ENCODE data around the gene SMYD2.

DNA sequence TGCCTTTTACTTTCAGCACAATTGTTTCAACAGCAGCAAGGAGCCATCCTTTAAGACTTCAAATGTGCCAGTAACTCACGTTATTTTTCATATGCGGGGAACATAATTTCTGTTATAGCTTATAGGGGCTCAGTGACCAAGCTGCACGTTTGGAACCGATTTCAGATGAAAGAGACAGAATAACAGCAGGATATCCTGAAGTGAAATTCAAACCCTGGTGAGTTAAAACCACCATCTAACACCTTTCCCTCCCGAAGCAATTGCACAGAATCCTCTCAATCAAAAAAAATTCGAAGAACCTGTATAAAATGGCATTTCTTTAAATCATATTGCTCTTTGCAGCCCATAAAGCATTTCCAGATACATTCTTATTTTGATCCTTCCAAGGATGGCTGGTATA, 6.9 kb downstream of the SMYD2 start:
- no peak for TF ChIP-seq POLR2A (IDR thresholded peaks at IDR 0.05)
- TF ChIP-seq, protein P1, sequence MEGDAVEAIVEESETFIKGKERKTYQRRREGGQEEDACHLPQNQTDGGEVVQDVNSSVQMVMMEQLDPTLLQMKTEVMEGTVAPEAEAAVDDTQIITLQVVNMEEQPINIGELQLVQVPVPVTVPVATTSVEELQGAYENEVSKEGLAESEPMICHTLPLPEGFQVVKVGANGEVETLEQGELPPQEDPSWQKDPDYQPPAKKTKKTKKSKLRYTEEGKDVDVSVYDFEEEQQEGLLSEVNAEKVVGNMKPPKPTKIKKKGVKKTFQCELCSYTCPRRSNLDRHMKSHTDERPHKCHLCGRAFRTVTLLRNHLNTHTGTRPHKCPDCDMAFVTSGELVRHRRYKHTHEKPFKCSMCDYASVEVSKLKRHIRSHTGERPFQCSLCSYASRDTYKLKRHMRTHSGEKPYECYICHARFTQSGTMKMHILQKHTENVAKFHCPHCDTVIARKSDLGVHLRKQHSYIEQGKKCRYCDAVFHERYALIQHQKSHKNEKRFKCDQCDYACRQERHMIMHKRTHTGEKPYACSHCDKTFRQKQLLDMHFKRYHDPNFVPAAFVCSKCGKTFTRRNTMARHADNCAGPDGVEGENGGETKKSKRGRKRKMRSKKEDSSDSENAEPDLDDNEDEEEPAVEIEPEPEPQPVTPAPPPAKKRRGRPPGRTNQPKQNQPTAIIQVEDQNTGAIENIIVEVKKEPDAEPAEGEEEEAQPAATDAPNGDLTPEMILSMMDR (IDR thresholded peaks at IDR 0.05) = no peak

All from testis (tissue), 2 donors.